OCI-LY3 (cell line): Measurements from ENCODE around the gene HYAL3.
A peak's percentile ranks its signal among the peaks of the same experiment; 100 is the strongest.
"Not testable (repeated sequence)": the region's sequence is repeated elsewhere in the genome, so short reads cannot be mapped to it uniquely, and the experiment has no call there.

Experiments used
- H2AFZ ChIP-seq: fragments of 200-600, 300-600 bp; shearing (Covaris generic); 2 replicates; pipeline ENCODE4 v1.6.0; 2014; ENCODE audit warnings: antibody characterized with exemption, low read depth, low read length
- H3K27ac ChIP-seq: fragments of 200-600, 300-600 bp; sonication (generic); 2 replicates; pipeline ENCODE4 v1.5.1; 2014; ENCODE audit warnings: mild to moderate bottlenecking, low read length, moderate library complexity, mixed read lengths
- H3K27me3 ChIP-seq: fragments of 200-600, 300-600 bp; sonication (generic); 2 replicates; pipeline ENCODE4 v1.6.1; 2014; ENCODE audit warnings: low read depth, low read length, mixed read lengths
- H3K36me3 ChIP-seq: fragments of 200-600, 300-600 bp; sonication (generic); replicated peaks from 2 replicates; pipeline ENCODE3; 2014; ENCODE audit warnings: low read depth, low read length, mixed read lengths
- H3K4me1 ChIP-seq: fragments of 300-600, 200-600 bp; sonication (generic); 2 replicates; pipeline ENCODE4 v1.6.1; 2014; ENCODE audit warnings: low read length, mixed read lengths
- H3K4me2 ChIP-seq: fragments of 200-600, 300-600 bp; sonication (generic); 2 replicates; pipeline ENCODE4 v1.6.1; 2014; ENCODE audit warnings: low read length, mixed read lengths
- H3K4me3 ChIP-seq: fragments of 300-600, 200-600 bp; sonication (generic); 2 replicates; pipeline ENCODE4 v1.5.1; 2014; ENCODE audit warnings: antibody characterized with exemption, mild to moderate bottlenecking, low read length, moderate library complexity
- H3K79me2 ChIP-seq: fragments of 300-600, 200-600 bp; shearing (Covaris generic); 2 replicates; pipeline ENCODE4 v1.6.1; 2014; ENCODE audit warnings: mild to moderate bottlenecking, low read length, mixed read lengths
- H3K9ac ChIP-seq: fragments of 300-600, 200-600 bp; shearing (Covaris generic); 2 replicates; pipeline ENCODE4 v1.6.0; 2014; ENCODE audit warnings: mild to moderate bottlenecking, low read length, moderate library complexity
- H3K9me3 ChIP-seq: fragments of 200-600, 300-600 bp; shearing (Covaris generic); 2 replicates; pipeline ENCODE4 v1.6.1; 2014; ENCODE audit warnings: low read length, mixed read lengths; ENCODE audit not compliant: insufficient read depth
- H4K20me1 ChIP-seq: fragments of 200-600, 300-600 bp; sonication (generic); 2 replicates; pipeline ENCODE4 v1.6.1; 2016; ENCODE audit warnings: low read length, mixed read lengths; ENCODE audit not compliant: insufficient read depth
- EZH2phosphoT487 ChIP-seq: fragments of 200-600 bp; shearing (Covaris generic); IDR thresholded peaks from 2 replicates; pipeline ENCODE4 v1.6.1; 2018; ENCODE audit warnings: antibody characterized with exemption, mixed run types, low read depth
- TF ChIP-seq, protein P1 (sequence below): fragments of 200-600, 300-600 bp; sonication (generic); IDR thresholded peaks from 2 replicates; pipeline ENCODE4 v1.5.1; 2014; ENCODE audit warnings: antibody characterized with exemption, low read length, low read depth

The HYAL3 gene

DNA sequence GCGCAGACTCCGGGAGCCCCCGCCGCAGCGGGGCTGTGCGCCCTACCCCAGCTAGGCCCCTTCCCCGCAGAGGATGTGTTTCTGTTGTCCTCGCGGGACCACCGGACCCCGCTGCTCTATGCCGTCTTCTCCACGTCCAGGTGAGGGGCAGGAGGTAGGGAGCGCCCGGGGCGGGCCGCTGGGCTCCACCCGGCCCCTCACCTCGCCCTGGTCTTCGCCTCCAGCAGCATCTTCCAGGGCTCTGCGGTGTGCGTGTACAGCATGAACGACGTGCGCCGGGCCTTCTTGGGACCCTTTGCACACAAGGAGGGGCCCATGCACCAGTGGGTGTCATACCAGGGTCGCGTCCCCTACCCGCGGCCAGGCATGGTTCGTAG, 25.5 kb downstream of the HYAL3 start:
- H3K36me3 ChIP-seq, result no peaks in the 10 kb centered on the region
- H3K79me2 ChIP-seq, result no peaks in the 10 kb centered on the region
- H4K20me1 ChIP-seq, result no peaks in the 10 kb centered on the region
- H3K4me1 ChIP-seq, result peaks cover 9% of the 10 kb centered on the region; the same call in 1 of the 2 replicates
- H3K4me3 ChIP-seq, result peak overlapping the region; percentile 75; the same call in 1 of the 2 replicates
- H3K4me2 ChIP-seq, result peak overlapping the region; percentile 95
- no peak overlapping the region for H3K27ac ChIP-seq
- H3K9me3 ChIP-seq, result no peaks in the 10 kb centered on the region
- H3K27me3 ChIP-seq, result peaks cover 6% of the 10 kb centered on the region; the same call in 1 of the 2 replicates
- no peak overlapping the region for H2AFZ ChIP-seq
- TF ChIP-seq, protein P1, sequence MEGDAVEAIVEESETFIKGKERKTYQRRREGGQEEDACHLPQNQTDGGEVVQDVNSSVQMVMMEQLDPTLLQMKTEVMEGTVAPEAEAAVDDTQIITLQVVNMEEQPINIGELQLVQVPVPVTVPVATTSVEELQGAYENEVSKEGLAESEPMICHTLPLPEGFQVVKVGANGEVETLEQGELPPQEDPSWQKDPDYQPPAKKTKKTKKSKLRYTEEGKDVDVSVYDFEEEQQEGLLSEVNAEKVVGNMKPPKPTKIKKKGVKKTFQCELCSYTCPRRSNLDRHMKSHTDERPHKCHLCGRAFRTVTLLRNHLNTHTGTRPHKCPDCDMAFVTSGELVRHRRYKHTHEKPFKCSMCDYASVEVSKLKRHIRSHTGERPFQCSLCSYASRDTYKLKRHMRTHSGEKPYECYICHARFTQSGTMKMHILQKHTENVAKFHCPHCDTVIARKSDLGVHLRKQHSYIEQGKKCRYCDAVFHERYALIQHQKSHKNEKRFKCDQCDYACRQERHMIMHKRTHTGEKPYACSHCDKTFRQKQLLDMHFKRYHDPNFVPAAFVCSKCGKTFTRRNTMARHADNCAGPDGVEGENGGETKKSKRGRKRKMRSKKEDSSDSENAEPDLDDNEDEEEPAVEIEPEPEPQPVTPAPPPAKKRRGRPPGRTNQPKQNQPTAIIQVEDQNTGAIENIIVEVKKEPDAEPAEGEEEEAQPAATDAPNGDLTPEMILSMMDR, result no peak
- no peak for TF ChIP-seq EZH2phosphoT487
- no peak overlapping the region; the same call in 1 of the 2 replicates for H3K9ac ChIP-seq

DNA sequence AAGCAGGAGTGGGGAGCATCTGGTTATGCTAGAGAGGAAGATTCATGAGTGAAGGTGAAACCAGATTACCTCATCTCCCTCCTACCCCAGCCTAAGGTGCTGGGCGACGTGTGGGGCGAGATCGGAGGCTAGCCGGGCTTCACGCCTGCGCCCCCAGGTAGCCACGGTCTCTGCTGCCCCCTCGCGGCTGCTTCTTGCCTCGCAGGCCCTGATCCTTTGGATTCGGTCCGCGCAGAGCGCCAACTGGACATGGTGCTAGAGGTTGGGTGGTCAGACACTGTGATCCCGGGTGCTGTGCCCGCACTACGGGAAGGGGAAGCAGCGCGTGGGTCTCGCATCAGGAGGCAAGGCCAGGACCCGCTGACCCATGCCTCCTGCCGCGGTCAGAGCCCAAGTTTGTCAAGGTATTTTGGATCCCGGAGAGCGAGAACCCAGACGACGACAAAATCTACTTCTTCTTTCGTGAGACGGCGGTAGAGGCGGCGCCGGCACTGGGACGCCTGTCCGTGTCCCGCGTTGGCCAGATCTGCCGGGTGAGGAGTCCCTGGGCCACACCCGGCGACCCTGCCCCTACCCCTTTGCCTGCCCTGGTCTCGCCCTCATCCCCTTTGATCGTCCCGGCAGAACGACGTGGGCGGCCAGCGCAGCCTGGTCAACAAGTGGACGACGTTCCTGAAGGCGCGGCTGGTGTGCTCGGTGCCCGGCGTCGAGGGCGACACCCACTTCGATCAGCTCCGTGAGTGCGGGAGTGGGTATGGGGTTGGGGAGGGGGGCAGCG, 26.1 kb downstream of the HYAL3 start:
- Histone ChIP-seq H3K27ac (no peak overlapping the region), H4K20me1 (no peaks in the 10 kb centered on the region), H3K9me3 (no peaks in the 10 kb centered on the region), H3K9ac (peak overlapping the region; percentile 61), H3K27me3 (peaks cover 10% of the 10 kb centered on the region; the same call in 1 of the 2 replicates), H3K36me3 (no peaks in the 10 kb centered on the region), H3K4me3 (peak overlapping the region; percentile 75), H3K4me1 (peaks cover 9% of the 10 kb centered on the region; the same call in 1 of the 2 replicates), H2AFZ (peak overlapping the region; percentile 88), H3K79me2 (no peaks in the 10 kb centered on the region), H3K4me2 (peak overlapping the region; percentile 95)
- no peak for TF ChIP-seq EZH2phosphoT487
- TF ChIP-seq, protein P1, result peak; percentile 98

DNA sequence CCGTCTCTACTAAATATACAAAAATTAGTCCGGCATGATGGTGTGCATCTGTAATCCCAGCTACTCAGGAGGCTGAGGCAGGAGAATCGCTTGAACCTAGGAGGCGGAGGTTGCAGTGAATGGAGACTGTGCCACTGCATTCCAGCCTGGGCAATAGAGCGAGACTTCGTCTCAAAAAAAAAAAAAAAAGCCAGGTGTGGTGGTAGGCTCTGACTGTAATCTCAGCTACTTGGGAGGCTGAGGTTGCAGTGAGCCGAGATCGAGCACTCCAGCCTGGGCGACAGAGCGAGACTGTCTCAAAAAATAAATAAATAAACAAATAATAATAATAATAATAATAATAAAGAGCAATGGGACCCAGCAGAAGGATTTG, 26.7 kb downstream of the HYAL3 start:
- peaks cover 15% of the 10 kb centered on the region for H3K27me3 ChIP-seq
- not testable (repeated sequence) for H3K4me1 ChIP-seq, H4K20me1 ChIP-seq, H3K9me3 ChIP-seq, H2AFZ ChIP-seq, H3K36me3 ChIP-seq, H3K9ac ChIP-seq, H3K27ac ChIP-seq, H3K79me2 ChIP-seq, H3K4me3 ChIP-seq
- H3K4me2 ChIP-seq, result peak overlapping the region; percentile 95; the same call in 1 of the 2 replicates

DNA sequence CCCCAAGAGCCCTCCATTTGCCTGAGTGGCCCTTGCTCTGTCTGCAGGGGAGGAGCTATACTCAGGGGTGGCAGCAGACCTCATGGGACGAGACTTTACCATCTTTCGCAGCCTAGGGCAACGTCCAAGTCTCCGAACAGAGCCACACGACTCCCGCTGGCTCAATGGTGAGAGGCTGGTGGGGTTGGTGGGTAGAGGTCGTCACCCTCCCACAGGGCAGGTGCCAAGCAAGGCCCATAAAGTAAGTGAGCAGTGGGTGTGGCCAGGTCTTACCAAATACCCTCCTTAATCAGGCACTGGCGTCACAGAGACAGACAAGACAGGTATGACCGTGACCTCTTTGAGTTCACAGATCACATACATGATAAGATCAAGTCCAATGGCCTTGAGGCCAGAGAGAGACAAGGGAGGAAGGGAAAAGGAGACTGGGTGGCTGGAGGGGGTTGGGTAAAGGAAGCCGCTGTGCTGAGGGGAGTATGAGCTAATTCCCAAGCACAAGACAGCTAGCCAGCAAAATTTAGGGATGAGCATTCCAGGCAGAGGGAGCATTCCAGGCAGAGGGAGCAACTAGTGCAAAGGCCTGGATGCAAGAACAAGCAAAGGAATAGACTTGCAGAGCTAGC, 27.8 kb downstream of the HYAL3 start:
- peaks cover 26% of the 10 kb centered on the region for H3K27me3 ChIP-seq
- H3K4me3 ChIP-seq, result no peak overlapping the region
- H3K4me1 ChIP-seq, result peaks cover 9% of the 10 kb centered on the region; the same call in 1 of the 2 replicates
- no peaks in the 10 kb centered on the region for H3K9me3 ChIP-seq
- TF ChIP-seq, protein P1, result no peak
- no peak for TF ChIP-seq EZH2phosphoT487
- H3K27ac ChIP-seq, result no peak overlapping the region
- H4K20me1 ChIP-seq, result no peaks in the 10 kb centered on the region
- H2AFZ ChIP-seq, result no peak overlapping the region
- H3K4me2 ChIP-seq, result no peak overlapping the region
- no peak overlapping the region for H3K9ac ChIP-seq
- H3K79me2 ChIP-seq, result no peaks in the 10 kb centered on the region
- H3K36me3 ChIP-seq, result no peaks in the 10 kb centered on the region
